ENCODE data around the gene ENC1.

DNA sequence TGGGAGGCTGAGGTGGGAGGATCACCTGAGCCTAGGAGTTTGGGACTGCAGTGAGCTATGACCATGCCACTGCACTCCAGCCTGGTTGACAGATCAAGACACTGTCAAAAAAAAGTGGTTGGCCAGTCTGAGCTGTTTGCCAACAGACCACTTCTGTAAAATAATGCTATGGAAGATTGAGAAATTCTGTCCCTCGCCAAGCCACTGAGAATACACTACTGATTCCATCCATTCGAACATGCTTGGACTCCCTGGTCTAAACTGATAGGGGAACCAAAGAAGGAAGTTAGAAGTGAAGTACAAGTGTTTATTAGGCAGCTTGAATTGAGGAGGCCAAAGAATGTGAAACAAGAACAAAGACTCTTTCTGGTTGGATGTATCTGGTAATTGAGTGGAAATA lies 27.2 kb downstream of the ENC1 start:
- TF ChIP-seq POLR2AphosphoS5 (IDR thresholded peaks at IDR 0.05) (no peak), POLR2A (IDR thresholded peaks at IDR 0.05) (no peak), EP300 (IDR thresholded peaks at IDR 0.05) (no peak)
- TF ChIP-seq, protein P1, sequence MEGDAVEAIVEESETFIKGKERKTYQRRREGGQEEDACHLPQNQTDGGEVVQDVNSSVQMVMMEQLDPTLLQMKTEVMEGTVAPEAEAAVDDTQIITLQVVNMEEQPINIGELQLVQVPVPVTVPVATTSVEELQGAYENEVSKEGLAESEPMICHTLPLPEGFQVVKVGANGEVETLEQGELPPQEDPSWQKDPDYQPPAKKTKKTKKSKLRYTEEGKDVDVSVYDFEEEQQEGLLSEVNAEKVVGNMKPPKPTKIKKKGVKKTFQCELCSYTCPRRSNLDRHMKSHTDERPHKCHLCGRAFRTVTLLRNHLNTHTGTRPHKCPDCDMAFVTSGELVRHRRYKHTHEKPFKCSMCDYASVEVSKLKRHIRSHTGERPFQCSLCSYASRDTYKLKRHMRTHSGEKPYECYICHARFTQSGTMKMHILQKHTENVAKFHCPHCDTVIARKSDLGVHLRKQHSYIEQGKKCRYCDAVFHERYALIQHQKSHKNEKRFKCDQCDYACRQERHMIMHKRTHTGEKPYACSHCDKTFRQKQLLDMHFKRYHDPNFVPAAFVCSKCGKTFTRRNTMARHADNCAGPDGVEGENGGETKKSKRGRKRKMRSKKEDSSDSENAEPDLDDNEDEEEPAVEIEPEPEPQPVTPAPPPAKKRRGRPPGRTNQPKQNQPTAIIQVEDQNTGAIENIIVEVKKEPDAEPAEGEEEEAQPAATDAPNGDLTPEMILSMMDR (IDR thresholded peaks at IDR 0.05): no peak

All from suprapubic skin (tissue), 4 donors.